KMS-11 (cell line): Measurements from ENCODE around the gene ZSCAN18.

Experiments used
- H2AFZ ChIP-seq: fragments of 200-600 bp; sonication (generic); 2 replicates; pipeline ENCODE4 v1.6.1; 2016; ENCODE audit warnings: antibody characterized with exemption, mixed run types, low read depth
- H3K27ac ChIP-seq: fragments of 200-600 bp; sonication (generic); 2 replicates; pipeline ENCODE4 v1.6.1; 2016; ENCODE audit warnings: mild to moderate bottlenecking, mixed run types
- H3K27me3 ChIP-seq: fragments of 200-600 bp; sonication (generic); 2 replicates; pipeline ENCODE4 v1.6.1; 2017; ENCODE audit warnings: mild to moderate bottlenecking, low read depth, mixed run types, moderate library complexity; ENCODE audit not compliant: insufficient read depth
- H3K36me3 ChIP-seq: fragments of 200-600 bp; sonication (generic); 2 replicates; pipeline ENCODE4 v1.6.1; 2017; ENCODE audit warnings: mild to moderate bottlenecking, mixed run types; ENCODE audit not compliant: insufficient read depth
- H3K4me1 ChIP-seq: fragments of 200-600 bp; sonication (generic); 2 replicates; pipeline ENCODE4 v1.6.1; 2016; ENCODE audit warnings: mild to moderate bottlenecking, low read depth, mixed run types; ENCODE audit not compliant: poor library complexity, severe bottlenecking
- H3K4me2 ChIP-seq: fragments of 200-600 bp; sonication (generic); 2 replicates; pipeline ENCODE4 v1.7.0; 2016; ENCODE audit warnings: mild to moderate bottlenecking, mixed run types
- H3K4me3 ChIP-seq: fragments of 200-600 bp; sonication (generic); IDR thresholded peaks from 2 replicates; pipeline ENCODE4 v1.6.1; 2017; ENCODE audit warnings: low read depth, low read length, mixed read lengths; ENCODE audit not compliant: insufficient read depth
- H3K79me2 ChIP-seq: fragments of 200-600 bp; sonication (generic); 2 replicates; pipeline ENCODE4 v1.6.1; 2016; ENCODE audit warnings: low read depth, mixed run types; ENCODE audit not compliant: insufficient read depth
- H3K9ac ChIP-seq: fragments of 200-600 bp; sonication (generic); 2 replicates; pipeline ENCODE4 v1.6.1; 2016; ENCODE audit warnings: mild to moderate bottlenecking, mixed run types
- H4K20me1 ChIP-seq: fragments of 200-600 bp; sonication (generic); 2 replicates; pipeline ENCODE4 v1.6.1; 2016; ENCODE audit warnings: mild to moderate bottlenecking, mixed run types; ENCODE audit not compliant: insufficient read depth
- CTCF ChIP-seq: fragments of 200-600 bp; sonication (generic); conservative IDR thresholded peaks from 2 replicates; pipeline ENCODE4 v1.6.1; 2017; ENCODE audit warnings: low read depth, mild to moderate bottlenecking, antibody characterized with exemption, low read length, moderate library complexity, mixed read lengths

The ZSCAN18 gene

DNA sequence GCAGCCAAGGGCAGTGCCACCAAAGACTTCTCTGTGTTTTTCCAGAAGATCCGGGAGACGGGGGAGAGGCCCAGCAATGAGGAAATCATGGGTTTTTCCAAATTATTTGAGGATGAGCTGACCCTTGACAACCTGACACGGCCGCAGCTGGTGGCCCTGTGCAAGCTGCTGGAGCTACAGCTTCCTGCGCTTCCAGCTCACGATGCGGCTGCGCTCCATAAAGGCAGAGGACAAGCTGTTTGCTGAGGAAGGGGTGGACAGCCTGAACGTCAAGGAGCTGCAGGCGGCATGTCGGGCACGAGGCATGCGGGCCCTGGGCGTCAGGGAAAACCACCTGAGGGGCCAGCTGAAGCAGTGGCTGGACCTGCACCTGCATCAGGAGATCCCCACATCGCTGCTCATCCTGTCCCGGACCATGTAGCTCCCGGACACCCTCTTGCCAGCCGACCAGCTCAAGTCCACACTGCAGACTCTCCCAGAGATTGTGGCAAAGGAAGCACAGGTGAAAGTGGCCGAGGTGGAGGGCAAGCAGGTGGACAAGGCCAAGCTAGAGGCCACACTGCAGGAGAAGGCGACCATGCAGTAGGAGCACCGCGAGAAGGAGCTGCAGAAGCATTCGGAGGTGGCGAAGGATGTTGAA, 52.5 kb downstream of the ZSCAN18 start:
- Histone ChIP-seq H4K20me1 (no peaks in the 10 kb centered on the region), H3K36me3 (no peaks in the 10 kb centered on the region), H3K27me3 (peaks cover 7% of the 10 kb centered on the region; the same call in 1 of the 2 replicates), H3K4me3 (no peak overlapping the region), H3K9ac (no peak overlapping the region), H3K4me2 (no peak overlapping the region), H2AFZ (no peak overlapping the region), H3K4me1 (no peaks in the 10 kb centered on the region), H3K27ac (no peak overlapping the region), H3K79me2 (no peaks in the 10 kb centered on the region)
- TF ChIP-seq CTCF: no peak

DNA sequence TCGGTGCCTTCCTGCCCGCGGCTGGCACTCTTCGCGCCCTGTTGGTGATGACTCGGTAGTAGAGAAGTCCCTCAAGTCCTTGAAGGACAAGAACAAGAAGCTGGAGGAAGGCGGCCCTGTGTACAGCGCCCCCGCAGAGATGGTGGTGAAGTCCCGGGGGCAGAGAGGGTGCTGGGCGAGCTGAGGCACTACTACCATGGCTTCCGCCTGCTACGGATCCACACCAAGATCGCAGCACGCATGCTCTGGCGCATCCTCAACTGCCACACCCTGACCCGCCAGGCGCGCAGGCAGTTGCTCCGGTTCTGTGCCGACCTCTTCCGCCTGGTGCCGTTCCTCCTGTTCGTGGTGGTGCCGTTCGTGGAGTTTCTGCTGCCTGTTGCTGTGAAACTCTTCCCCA, 53.1 kb downstream of the ZSCAN18 start:
- Histone ChIP-seq H2AFZ (no peak overlapping the region), H4K20me1 (no peaks in the 10 kb centered on the region), H3K9ac (no peak overlapping the region), H3K36me3 (no peaks in the 10 kb centered on the region), H3K27ac (no peak overlapping the region), H3K27me3 (peaks cover 7% of the 10 kb centered on the region; the same call in 1 of the 2 replicates), H3K4me3 (no peak overlapping the region), H3K4me2 (no peak overlapping the region), H3K79me2 (no peaks in the 10 kb centered on the region), H3K4me1 (no peaks in the 10 kb centered on the region)
- no peak for TF ChIP-seq CTCF

GRCh38 chr19:58044391-58044790, 53.6 kb downstream of the ZSCAN18 start:
- Histone ChIP-seq H3K36me3 (no peaks in the 10 kb centered on the region), H3K27ac (no peak overlapping the region), H4K20me1 (no peaks in the 10 kb centered on the region), H3K4me1 (no peaks in the 10 kb centered on the region), H2AFZ (no peak overlapping the region), H3K9ac (no peak overlapping the region), H3K4me3 (no peak overlapping the region), H3K4me2 (no peak overlapping the region), H3K27me3 (peaks cover 7% of the 10 kb centered on the region; the same call in 1 of the 2 replicates), H3K79me2 (no peaks in the 10 kb centered on the region)
- TF ChIP-seq CTCF: no peak

DNA sequence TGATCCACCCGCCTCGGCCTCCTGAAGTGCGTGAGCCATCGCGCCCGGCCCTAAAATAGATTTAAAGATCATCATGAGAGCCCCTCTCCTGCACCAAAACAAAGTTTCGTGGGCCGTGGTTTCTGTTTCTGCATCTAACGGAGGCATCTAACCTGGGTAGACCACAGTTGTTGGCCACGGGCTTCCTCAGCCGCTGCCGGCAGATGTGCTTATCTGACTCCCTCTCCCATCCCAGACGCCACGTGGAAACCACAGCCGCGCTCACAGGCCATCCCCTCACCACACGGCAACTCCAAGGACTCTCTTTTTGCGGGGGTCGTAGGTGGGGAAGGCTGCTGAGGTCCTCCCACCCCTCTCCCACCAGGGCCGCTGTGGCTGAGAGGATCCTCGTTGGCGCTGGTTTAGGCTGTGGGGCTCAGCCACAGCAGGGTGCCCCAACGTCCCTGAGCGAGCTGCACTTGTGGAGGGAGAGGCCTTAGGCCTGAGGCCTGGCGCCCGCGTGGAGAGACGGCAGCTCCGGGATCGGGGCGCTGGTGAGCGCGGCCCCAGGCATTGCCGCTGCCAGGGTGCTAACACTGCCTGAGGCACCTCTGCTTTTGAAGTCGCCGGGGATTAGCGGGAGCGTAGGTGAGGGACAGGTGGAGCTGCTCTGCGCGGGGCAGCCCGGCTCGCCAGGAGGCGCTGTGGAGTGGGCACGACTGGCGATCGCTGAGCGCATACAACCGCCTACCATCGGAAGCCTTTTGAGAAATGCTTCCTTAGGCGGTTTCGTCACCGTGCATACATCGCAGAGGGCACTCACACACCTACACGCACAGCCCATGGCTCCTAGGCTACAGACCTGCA, 55.3 kb downstream of the ZSCAN18 start:
- no peaks in the 10 kb centered on the region for H3K36me3 ChIP-seq
- no peaks in the 10 kb centered on the region for H4K20me1 ChIP-seq
- H3K4me2 ChIP-seq: no peak overlapping the region
- H3K9ac ChIP-seq: no peak overlapping the region
- no peak for TF ChIP-seq CTCF
- no peaks in the 10 kb centered on the region for H3K79me2 ChIP-seq
- no peak overlapping the region for H2AFZ ChIP-seq
- no peak overlapping the region for H3K27ac ChIP-seq
- H3K4me1 ChIP-seq: no peaks in the 10 kb centered on the region
- no peak overlapping the region for H3K4me3 ChIP-seq
- H3K27me3 ChIP-seq: peaks cover 10% of the 10 kb centered on the region; the same call in 1 of the 2 replicates
